Fibroblast of villous mesenchyme (primary cell): ENCODE measurements around the gene MAP2K3. TPM values are rescaled to one million over a fixed set of nuclear protein-coding genes. Genes with fewer than 3 reads are reported as not detected.
"Not testable (repeated sequence)": the region's sequence is repeated elsewhere in the genome, so short reads cannot be mapped to it uniquely, and the experiment has no call there.

Experiments
- DNase-seq: peaks from one replicate; pipeline ENCODE4 v3.0.0-alpha.2; 2010; ENCODE audit warnings: low read depth
- H3K4me3 ChIP-seq: 2 replicates; pipeline ENCODE4 v1.5.1; 2011; ENCODE audit warnings: low read depth, mild to moderate bottlenecking, low read length
- total RNA-seq: library from RNA; depleted of rRNA; stranded (reverse); fragments of >200 nt; gene quantifications from 2 replicates; pipeline ENCODE4 v1.2.3, GENCODE V29; 2012
- TF ChIP-seq, protein P1 (sequence below): IDR thresholded peaks from 2 replicates; pipeline ENCODE4 v1.5.1; 2012; ENCODE audit warnings: low read depth, mild to moderate bottlenecking, low read length; ENCODE audit not compliant: insufficient read depth

The MAP2K3 gene
- total RNA-seq, 1 donor, result 30.7 TPM

DNA sequence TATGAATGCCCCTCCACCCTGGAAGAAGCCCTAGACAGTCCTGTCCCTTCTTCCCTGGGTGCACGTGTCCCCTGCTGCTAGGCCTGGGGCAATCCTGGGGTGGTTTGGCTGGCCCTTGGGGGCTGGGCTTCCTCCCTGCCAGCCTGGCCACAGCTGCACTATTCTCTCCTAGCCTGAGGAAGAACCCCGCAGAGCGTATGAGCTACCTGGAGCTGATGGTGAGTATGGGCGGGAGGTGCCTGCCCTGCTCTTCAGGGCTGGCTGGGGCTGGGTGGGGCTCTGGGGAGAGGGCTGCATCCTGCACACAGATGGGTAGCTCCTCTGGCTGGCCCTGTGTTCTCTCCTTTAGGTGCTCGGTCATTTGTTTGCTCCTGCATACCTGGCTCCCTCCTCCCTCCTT, 28.8 kb downstream of the MAP2K3 start:
- DNase-seq, result no peak
- H3K4me3 ChIP-seq, result no peak overlapping the region
- TF ChIP-seq, protein P1, sequence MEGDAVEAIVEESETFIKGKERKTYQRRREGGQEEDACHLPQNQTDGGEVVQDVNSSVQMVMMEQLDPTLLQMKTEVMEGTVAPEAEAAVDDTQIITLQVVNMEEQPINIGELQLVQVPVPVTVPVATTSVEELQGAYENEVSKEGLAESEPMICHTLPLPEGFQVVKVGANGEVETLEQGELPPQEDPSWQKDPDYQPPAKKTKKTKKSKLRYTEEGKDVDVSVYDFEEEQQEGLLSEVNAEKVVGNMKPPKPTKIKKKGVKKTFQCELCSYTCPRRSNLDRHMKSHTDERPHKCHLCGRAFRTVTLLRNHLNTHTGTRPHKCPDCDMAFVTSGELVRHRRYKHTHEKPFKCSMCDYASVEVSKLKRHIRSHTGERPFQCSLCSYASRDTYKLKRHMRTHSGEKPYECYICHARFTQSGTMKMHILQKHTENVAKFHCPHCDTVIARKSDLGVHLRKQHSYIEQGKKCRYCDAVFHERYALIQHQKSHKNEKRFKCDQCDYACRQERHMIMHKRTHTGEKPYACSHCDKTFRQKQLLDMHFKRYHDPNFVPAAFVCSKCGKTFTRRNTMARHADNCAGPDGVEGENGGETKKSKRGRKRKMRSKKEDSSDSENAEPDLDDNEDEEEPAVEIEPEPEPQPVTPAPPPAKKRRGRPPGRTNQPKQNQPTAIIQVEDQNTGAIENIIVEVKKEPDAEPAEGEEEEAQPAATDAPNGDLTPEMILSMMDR, result no peak

GRCh38 chr17:21313761-21314160, 29.2 kb downstream of the MAP2K3 start:
- not testable (repeated sequence) for H3K4me3 ChIP-seq, DNase-seq

DNA sequence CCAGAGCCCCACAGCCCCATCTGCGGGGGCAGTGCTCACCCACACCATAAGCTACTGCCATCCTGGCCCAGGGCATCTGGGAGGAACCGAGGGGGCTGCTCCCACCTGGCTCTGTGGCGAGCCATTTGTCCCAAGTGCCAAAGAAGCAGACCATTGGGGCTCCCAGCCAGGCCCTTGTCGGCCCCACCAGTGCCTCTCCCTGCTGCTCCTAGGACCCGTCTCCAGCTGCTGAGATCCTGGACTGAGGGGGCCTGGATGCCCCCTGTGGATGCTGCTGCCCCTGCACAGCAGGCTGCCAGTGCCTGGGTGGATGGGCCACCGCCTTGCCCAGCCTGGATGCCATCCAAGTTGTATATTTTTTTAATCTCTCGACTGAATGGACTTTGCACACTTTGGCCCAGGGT, 29.8 kb downstream of the MAP2K3 start:
- not testable (repeated sequence) for DNase-seq

GRCh38 chr17:21314701-21315111, 30.2 kb downstream of the MAP2K3 start:
- DNase-seq, H3K4me3 ChIP-seq: not testable (repeated sequence)

More for the DNA sequence above, 29.8 kb downstream of the MAP2K3 start:
- H3K4me3 ChIP-seq, result not testable (repeated sequence)

DNA sequence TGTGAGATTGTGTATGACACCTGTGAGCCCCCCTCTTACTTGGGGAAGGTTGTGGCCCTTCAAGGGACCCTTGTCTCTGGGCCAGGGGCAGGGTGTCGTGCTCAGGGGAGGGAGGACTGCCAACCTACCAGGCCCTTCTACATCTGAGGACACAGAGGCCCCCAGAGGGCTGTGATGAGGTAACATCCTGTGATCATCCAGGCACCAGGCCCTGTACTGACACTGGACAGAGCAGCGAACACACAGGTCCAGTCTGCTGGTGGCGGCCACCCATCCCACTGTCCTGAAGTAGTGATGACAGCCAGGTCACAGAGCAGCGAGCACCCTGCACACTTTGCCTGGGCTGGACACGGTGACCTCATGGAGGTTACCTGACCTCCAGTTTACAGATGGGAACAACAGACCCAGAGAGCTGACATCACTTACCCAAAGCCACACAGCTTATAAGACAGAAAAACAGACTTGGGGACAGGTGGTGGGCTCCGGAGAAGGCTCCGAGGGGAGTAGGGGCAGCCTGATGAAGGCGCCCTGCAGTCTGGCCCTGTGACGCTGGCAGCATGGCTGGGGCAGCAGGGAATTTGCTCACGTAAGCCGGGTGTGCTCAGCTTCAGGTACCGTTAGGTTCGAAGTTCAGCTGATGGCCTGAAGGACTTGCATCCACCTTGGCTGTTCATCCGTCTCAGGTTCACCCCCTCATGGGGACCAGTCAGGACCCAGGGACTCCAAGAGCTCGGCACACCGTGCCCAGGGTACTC, 30.9 kb downstream of the MAP2K3 start:
- DNase-seq, H3K4me3 ChIP-seq: not testable (repeated sequence)

- DNase-seq, H3K4me3 ChIP-seq: not testable (repeated sequence)
Observed at GRCh38 chr17:21316212-21316886, 31.8 kb downstream of the MAP2K3 start.

GRCh38 chr17:21316887-21317500, 32.5 kb downstream of the MAP2K3 start:
- H3K4me3 ChIP-seq, DNase-seq: not testable (repeated sequence)

DNA sequence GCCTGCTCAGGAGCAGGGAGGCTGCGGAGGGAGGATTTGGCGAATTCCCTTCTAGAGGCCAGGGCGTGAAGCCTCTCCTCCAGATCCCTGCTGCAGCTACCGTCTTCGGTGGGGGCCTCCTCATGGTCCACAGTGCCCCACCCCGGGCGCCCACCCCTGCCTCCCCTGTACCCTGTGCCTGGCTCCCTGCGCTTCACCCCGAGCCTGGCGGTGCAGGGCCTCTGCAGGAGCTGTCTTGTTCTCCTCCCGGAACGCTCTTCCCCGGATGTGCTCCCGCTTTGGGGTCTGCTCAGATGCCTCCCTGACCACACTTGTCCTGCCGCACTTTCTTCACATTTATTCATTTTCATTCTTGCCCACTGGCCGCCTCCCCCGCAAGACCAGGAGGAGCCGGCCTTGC, 33.3 kb downstream of the MAP2K3 start:
- not testable (repeated sequence) for DNase-seq

GRCh38 chr17:21318439-21318838, 33.9 kb downstream of the MAP2K3 start:
- no peak for DNase-seq
- H3K4me3 ChIP-seq, result no peak overlapping the region
- TF ChIP-seq, protein P1, result no peak

More for the DNA sequence above, 33.3 kb downstream of the MAP2K3 start:
- not testable (repeated sequence) for H3K4me3 ChIP-seq

- not testable (repeated sequence) for H3K4me3 ChIP-seq, DNase-seq
Observed at GRCh38 chr17:21318856-21319255, 34.3 kb downstream of the MAP2K3 start.

GRCh38 chr17:21319256-21319655, 34.7 kb downstream of the MAP2K3 start:
- H3K4me3 ChIP-seq, DNase-seq: not testable (repeated sequence)

DNA sequence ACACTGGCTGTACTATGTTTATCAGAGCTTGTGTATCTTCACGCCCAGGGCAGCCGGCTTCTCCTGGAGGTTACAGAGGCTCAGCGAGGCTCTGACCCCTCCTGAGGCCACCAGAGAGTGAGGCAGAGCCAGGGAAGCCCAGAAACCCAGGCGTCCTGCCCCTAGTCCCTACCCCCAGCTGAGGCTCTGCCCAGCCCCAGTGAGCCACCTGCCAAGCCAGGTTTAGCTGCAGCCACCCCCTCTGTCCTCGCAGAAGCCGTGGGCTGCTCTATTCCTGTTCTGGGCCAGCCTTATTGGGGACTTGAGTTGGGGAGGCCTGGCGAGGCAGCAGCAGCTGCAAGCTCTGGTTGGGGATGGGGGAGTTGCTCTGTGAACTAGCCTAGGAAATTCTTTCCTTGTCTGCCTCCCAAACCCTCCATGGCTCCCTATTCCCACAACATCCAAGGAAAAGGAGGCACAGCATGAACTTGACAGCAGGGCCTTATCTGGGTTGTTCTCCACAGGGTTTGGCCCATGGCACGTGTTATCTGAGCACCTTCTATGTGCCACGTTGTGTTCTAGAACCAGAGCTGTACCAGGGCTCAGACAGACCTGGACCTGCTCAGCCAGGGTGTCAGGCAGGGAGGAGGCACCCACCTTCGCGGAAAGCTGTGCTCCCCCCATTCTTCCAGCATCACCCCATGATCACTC, 35.3 kb downstream of the MAP2K3 start:
- not testable (repeated sequence) for H3K4me3 ChIP-seq, DNase-seq

- not testable (repeated sequence) for H3K4me3 ChIP-seq, DNase-seq
Observed at GRCh38 chr17:21320430-21320829, 35.9 kb downstream of the MAP2K3 start.

- DNase-seq, H3K4me3 ChIP-seq: not testable (repeated sequence)
Observed at GRCh38 chr17:21321061-21321460, 36.5 kb downstream of the MAP2K3 start.

DNA sequence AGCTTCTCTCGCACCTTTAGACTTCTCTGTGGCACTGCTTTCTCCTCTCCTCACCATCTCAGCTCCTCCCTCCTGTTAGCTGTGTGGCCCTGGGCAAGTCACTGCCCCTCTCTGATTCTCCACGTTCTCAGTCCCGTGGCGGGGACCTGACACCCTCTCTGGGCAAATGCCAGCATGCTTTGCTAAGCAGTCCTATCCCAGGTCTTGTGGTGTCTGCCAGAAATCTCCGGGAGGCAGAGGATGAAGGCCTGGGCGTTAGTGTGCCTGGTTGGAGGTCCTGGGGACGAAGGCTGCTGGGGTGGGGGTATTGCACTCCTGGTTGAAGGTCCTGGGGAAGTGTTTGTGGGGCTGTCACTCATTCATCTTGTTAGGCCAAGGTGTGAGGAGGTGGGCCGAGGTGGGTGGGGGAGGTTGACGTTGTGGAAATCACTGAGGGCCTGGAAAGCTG, 37.3 kb downstream of the MAP2K3 start:
- not testable (repeated sequence) for H3K4me3 ChIP-seq, DNase-seq
